ENCODE measurements around the gene RNF144A. TPM values are rescaled to one million over a fixed set of nuclear protein-coding genes. Genes with fewer than 3 reads are reported as not detected.
"Not testable (repeated sequence)": the region's sequence is repeated elsewhere in the genome, so short reads cannot be mapped to it uniquely, and the experiment has no call there.

Gene RNF144A
- total RNA-seq, 1 experiment from 2014 or later, result 0.21 TPM

GRCh38 chr2:6893876-6894482 lies 23.2 kb upstream of the RNF144A start:
- Mint-ChIP-seq H3K4me1 (ENCODE audit: insufficient read depth, unreplicated experiment) (no peaks in the 10 kb centered on the region), H3K9me3 (ENCODE audit: unreplicated experiment) (no peaks in the 10 kb centered on the region), H3K4me3 (ENCODE audit: unreplicated experiment) (no peak overlapping the region), H3K27me3 (ENCODE audit: insufficient read depth, unreplicated experiment) (peaks cover 63% of the 10 kb centered on the region), H3K27ac (ENCODE audit: low read depth, unreplicated experiment) (no peak overlapping the region), H3K36me3 (ENCODE audit: insufficient read depth, unreplicated experiment) (no peaks in the 10 kb centered on the region)
- no peak for TF ChIP-seq CTCF (IDR thresholded peaks at IDR 0.05; ENCODE audit: unreplicated experiment)
- intact Hi-C loops (cut with micrococcal nuclease), result no loop called here
- DNase-seq (ENCODE audit: unreplicated experiment), result no peak
- POLR2A ChIA-PET, result no interaction called here
- BruUV-seq (replicated peaks), result no TSS peak
- CTCF ChIA-PET, result interaction anchor here (0.5 to 7.1 kb wide), 8 partner anchors 22 to 962 kb away, joined by 3 to 96 read pairs (median 4); no protein-coding TSS in a partner anchor

- POLR2A ChIA-PET, result interaction anchor here (0.8 to 1.9 kb wide), 2 partner anchors 10 to 128 kb away, joined by 3 to 6 read pairs; no protein-coding TSS in a partner anchor
- Mint-ChIP-seq H3K4me1 (ENCODE audit: insufficient read depth, unreplicated experiment) (no peaks in the 10 kb centered on the region), H3K27me3 (ENCODE audit: insufficient read depth, unreplicated experiment) (peaks cover 68% of the 10 kb centered on the region), H3K4me3 (ENCODE audit: unreplicated experiment) (no peak overlapping the region), H3K27ac (ENCODE audit: low read depth, unreplicated experiment) (no peak overlapping the region), H3K9me3 (ENCODE audit: unreplicated experiment) (peaks cover 4% of the 10 kb centered on the region), H3K36me3 (ENCODE audit: insufficient read depth, unreplicated experiment) (no peaks in the 10 kb centered on the region)
- TF ChIP-seq CTCF (IDR thresholded peaks at IDR 0.05; ENCODE audit: unreplicated experiment), result peak; percentile 33
- intact Hi-C loops (cut with micrococcal nuclease), result loop anchor here (1.0 to 2.0 kb wide), 2 partner anchors 147 to 188 kb away; no protein-coding TSS in a partner anchor
- no TSS peak for BruUV-seq (replicated peaks)
- peak; percentile 46 for DNase-seq (ENCODE audit: unreplicated experiment)
- CTCF ChIA-PET, result interaction anchor here (0.6 to 7.1 kb wide), 25 partner anchors 9 to 845 kb away, joined by 3 to 96 read pairs (median 4); no protein-coding TSS in a partner anchor
Measured at GRCh38 chr2:6896930-6897759, 20.1 kb upstream of the RNF144A start.

- H3K4me3 Mint-ChIP-seq (ENCODE audit: unreplicated experiment); H3K27ac Mint-ChIP-seq (ENCODE audit: low read depth, unreplicated experiment); DNase-seq (ENCODE audit: unreplicated experiment); POLR2A ChIA-PET; H3K4me1 Mint-ChIP-seq (ENCODE audit: insufficient read depth, unreplicated experiment); intact Hi-C loops (cut with micrococcal nuclease); BruUV-seq (replicated peaks); H3K36me3 Mint-ChIP-seq (ENCODE audit: insufficient read depth, unreplicated experiment): not testable (repeated sequence)
- CTCF ChIA-PET, result interaction anchor here (0.7 to 4.1 kb wide), 2 partner anchors 82 to 142 kb away, joined by 4 to 13 read pairs; no protein-coding TSS in a partner anchor
- Mint-ChIP-seq H3K9me3 (ENCODE audit: unreplicated experiment) (peaks cover 11% of the 10 kb centered on the region), H3K27me3 (ENCODE audit: insufficient read depth, unreplicated experiment) (peaks cover 60% of the 10 kb centered on the region)
Measured at GRCh38 chr2:6902581-6902980, 14.6 kb upstream of the RNF144A start.

- no TSS peak for BruUV-seq (replicated peaks)
- POLR2A ChIA-PET, result no interaction called here
- no peak for TF ChIP-seq CTCF (IDR thresholded peaks at IDR 0.05; ENCODE audit: unreplicated experiment)
- CTCF ChIA-PET, result interaction anchor here (0.6 to 3.1 kb wide), 5 partner anchors 8 to 417 kb away, joined by 3 to 20 read pairs (median 7); partner anchors contain the start of gene RNF144A
- Mint-ChIP-seq H3K4me3 (ENCODE audit: unreplicated experiment) (no peak overlapping the region), H3K36me3 (ENCODE audit: insufficient read depth, unreplicated experiment) (no peaks in the 10 kb centered on the region), H3K27ac (ENCODE audit: low read depth, unreplicated experiment) (no peak overlapping the region), H3K9me3 (ENCODE audit: unreplicated experiment) (peaks cover 11% of the 10 kb centered on the region), H3K27me3 (ENCODE audit: insufficient read depth, unreplicated experiment) (peaks cover 80% of the 10 kb centered on the region), H3K4me1 (ENCODE audit: insufficient read depth, unreplicated experiment) (no peaks in the 10 kb centered on the region)
- DNase-seq (ENCODE audit: unreplicated experiment), result no peak
- intact Hi-C loops (cut with micrococcal nuclease), result no loop called here
Measured at GRCh38 chr2:6905668-6906067, 11.5 kb upstream of the RNF144A start.

Measured in MCF 10A (cell line).